ENCODE results near the gene ASAP3. TPM values are rescaled to one million over a fixed set of nuclear protein-coding genes. Genes with fewer than 3 reads are reported as not detected.

The ASAP3 gene
- total RNA-seq, 3 donors from 2014 or later, result 0.49 to 0.90 (median 0.66) TPM

DNA sequence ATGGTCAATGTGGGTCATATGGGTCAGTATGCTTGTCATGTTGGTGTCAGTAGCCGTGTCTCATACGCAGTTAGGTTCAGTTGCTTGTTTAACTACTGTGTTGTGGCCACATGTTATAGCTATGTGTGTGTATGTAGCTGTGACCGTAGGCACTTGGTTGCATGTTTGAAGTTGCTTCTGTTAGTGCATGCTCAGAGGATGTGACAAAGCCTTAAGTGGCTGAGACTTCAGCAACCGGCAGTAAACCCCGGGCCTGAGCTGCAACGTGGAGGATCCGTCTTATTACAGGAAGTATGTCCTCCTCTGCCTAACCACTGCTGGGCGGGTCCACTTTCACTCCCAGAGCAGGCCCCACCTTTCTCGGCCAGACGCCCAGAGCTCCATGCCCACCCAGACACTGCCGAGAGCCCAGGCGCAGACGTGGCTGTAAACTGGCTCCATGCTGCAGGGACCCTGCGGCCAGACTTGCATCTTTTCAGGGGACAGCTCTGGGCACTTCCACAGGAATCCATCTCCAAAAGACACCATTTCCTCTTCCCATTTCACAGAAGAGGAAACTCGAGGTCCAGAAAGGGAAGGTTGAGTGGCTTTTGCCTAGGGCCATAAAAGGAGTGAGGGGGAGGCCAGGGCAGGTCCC, 61.6 kb downstream of the ASAP3 start:
- H3K27me3 Mint-ChIP-seq (ENCODE audit: low read depth), result peaks cover 6% of the 10 kb centered on the region
- peak; percentile 42 to 55 for ATAC-seq
- H3K4me1 Mint-ChIP-seq (ENCODE audit: low read depth), result peaks cover 23% of the 10 kb centered on the region
- peak overlapping the region; percentile 37 for H3K4me3 Mint-ChIP-seq
- peak; percentile 21 for DNase-seq
- H3K36me3 Mint-ChIP-seq (ENCODE audit: insufficient read depth), result no peaks in the 10 kb centered on the region
- H3K9me3 Mint-ChIP-seq, result no peaks in the 10 kb centered on the region

DNA sequence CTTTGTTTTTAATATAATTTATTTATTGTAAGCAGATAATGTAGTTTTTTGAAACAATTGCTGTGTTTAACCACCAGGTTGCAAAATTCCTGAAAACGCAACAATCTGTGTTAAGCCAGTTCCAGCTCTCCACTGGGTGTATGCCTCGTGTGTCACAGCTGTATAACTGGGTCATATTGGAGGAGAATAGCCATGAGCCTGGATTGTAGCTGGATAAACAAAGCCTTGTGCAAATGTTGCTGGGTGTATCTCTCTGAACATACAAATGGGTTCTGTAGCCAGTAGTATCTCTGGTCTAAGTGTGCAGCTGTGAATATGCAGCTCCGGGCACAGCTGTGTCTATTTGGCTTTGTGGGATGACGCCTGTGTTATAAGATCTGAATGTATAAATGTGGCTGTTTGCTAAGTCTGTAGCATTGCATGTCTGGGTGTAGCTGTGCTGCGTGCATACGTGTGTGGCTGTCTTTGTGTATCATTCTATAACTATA, 62.2 kb downstream of the ASAP3 start:
- Mint-ChIP-seq H3K27me3 (ENCODE audit: low read depth) (peaks cover 6% of the 10 kb centered on the region), H3K4me3 (no peak overlapping the region), H3K9me3 (no peaks in the 10 kb centered on the region), H3K4me1 (ENCODE audit: low read depth) (peaks cover 23% of the 10 kb centered on the region), H3K36me3 (ENCODE audit: insufficient read depth) (no peaks in the 10 kb centered on the region)
- no peak for DNase-seq
- no peak for ATAC-seq

- Mint-ChIP-seq H3K9me3 (no peaks in the 10 kb centered on the region), H3K4me3 (no peak overlapping the region), H3K27me3 (ENCODE audit: low read depth) (peaks cover 6% of the 10 kb centered on the region), H3K36me3 (ENCODE audit: insufficient read depth) (no peaks in the 10 kb centered on the region), H3K4me1 (ENCODE audit: low read depth) (peaks cover 23% of the 10 kb centered on the region)
- ATAC-seq, result no peak
- DNase-seq, result no peak
Measured at GRCh38 chr1:23421343-23421742, 62.6 kb downstream of the ASAP3 start.

DNA sequence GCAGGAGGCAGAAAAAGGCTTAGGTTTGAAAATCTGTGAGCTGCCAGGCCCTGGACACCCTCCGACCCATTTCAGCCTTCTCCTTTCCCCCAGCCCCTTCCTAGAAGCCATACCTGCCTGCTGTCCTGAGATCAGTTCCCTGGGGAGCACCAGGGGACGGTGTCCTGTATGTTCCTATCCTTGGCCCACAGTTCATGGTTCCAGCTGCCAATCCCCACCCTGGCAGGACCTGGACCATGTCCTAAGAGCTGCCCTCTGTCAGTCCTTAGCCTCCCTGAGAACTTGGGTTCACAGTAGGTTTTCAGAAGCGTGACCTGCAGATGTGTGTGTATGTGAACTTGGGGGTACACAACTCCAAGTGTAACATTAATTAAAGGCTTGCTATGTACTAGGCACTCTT, 63.2 kb downstream of the ASAP3 start:
- H3K4me3 Mint-ChIP-seq, result no peak overlapping the region
- DNase-seq (no peak), ATAC-seq (no peak)
- no peaks in the 10 kb centered on the region for H3K36me3 Mint-ChIP-seq (ENCODE audit: insufficient read depth)
- peaks cover under 1% of the 10 kb centered on the region for H3K27me3 Mint-ChIP-seq (ENCODE audit: low read depth)
- H3K9me3 Mint-ChIP-seq, result no peaks in the 10 kb centered on the region
- H3K4me1 Mint-ChIP-seq (ENCODE audit: low read depth), result peaks cover 23% of the 10 kb centered on the region

- H3K4me1 Mint-ChIP-seq (ENCODE audit: low read depth), result peaks cover 23% of the 10 kb centered on the region
- no peak for ATAC-seq
Measured at GRCh38 chr1:23419180-23419579, 64.8 kb downstream of the ASAP3 start.

GRCh38 chr1:23417570-23417969, 66.4 kb downstream of the ASAP3 start:
- no peaks in the 10 kb centered on the region for H3K36me3 Mint-ChIP-seq (ENCODE audit: insufficient read depth)
- H3K27me3 Mint-ChIP-seq (ENCODE audit: low read depth), result no peaks in the 10 kb centered on the region
- no peaks in the 10 kb centered on the region for H3K9me3 Mint-ChIP-seq
- peaks cover 11% of the 10 kb centered on the region for H3K4me1 Mint-ChIP-seq (ENCODE audit: low read depth)
- DNase-seq (no peak), ATAC-seq (no peak)
- H3K4me3 Mint-ChIP-seq, result no peak overlapping the region

More at GRCh38 chr1:23419180-23419579, 64.8 kb downstream of the ASAP3 start:
- DNase-seq, result no peak
- no peak overlapping the region for H3K4me3 Mint-ChIP-seq
- H3K9me3 Mint-ChIP-seq, result no peaks in the 10 kb centered on the region
- no peaks in the 10 kb centered on the region for H3K27me3 Mint-ChIP-seq (ENCODE audit: low read depth)
- no peaks in the 10 kb centered on the region for H3K36me3 Mint-ChIP-seq (ENCODE audit: insufficient read depth)

- H3K4me3 Mint-ChIP-seq, result no peak overlapping the region
- H3K36me3 Mint-ChIP-seq (ENCODE audit: insufficient read depth), result no peaks in the 10 kb centered on the region
- ATAC-seq, result no peak
- H3K4me1 Mint-ChIP-seq (ENCODE audit: low read depth), result peaks cover 5% of the 10 kb centered on the region
- no peak for DNase-seq
- no peaks in the 10 kb centered on the region for H3K9me3 Mint-ChIP-seq
- no peaks in the 10 kb centered on the region for H3K27me3 Mint-ChIP-seq (ENCODE audit: low read depth)
Measured at GRCh38 chr1:23416964-23417363, 67.0 kb downstream of the ASAP3 start.

DNA sequence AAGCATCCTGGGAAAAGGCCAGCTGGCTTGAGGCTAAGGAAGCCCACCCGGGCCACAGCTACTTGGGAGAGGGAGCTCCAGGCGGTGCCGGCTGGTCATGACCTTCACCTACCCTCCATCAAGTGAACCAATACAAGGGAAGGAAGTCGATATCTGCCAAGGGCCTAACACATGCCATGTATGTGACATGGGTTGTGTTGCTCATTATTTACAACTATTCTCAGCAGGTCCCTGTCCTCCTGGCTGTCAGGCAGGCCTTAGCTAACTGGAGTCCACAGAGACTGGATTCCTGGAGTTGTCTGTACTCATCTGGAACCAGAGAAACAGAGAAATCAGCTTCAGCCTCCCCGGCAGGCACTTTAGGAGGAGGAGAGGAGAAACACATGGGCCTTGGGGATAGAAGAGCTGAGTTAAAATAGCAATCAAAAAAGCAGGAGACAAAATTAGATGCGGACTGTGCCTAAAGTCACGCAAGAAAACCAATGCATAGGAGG, 75.1 kb downstream of the ASAP3 start:
- no peak for DNase-seq
- ATAC-seq, result no peak

DNA sequence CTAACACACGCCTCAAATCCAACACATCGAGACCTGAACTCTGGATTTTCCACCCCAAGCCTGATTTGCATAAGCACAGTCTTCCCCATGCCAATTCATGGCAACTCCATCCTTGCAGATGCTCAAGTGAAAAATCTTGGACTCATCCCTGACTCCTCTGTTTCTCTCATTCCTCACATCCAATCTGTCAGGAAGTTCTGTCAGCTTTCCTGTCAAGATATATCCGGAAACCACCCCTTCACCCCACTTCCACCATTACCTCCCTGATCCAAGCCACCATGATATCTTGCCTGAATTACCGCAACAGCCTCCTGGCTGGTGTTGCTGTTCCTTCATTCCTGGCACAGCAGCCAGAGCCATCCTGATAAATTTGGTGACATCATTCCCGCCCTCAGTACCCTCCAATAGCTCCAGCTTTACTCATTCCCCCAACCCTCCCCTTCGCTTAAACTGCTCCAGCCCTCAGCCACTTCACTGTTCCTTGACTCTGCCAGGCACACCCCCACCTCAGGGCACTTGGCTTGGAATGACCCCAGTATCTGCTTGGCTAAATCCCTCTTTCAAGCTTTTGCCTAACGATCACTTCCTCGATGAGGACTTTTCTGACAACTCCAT, 76.9 kb downstream of the ASAP3 start:
- no peak for ATAC-seq
- Mint-ChIP-seq H3K36me3 (ENCODE audit: insufficient read depth) (no peaks in the 10 kb centered on the region), H3K27me3 (ENCODE audit: low read depth) (no peaks in the 10 kb centered on the region), H3K9me3 (no peaks in the 10 kb centered on the region), H3K4me1 (ENCODE audit: low read depth) (peaks cover 9% of the 10 kb centered on the region), H3K4me3 (no peak overlapping the region)
- no peak for DNase-seq

More for the DNA sequence above, 75.1 kb downstream of the ASAP3 start:
- no peaks in the 10 kb centered on the region for H3K9me3 Mint-ChIP-seq
- no peaks in the 10 kb centered on the region for H3K36me3 Mint-ChIP-seq (ENCODE audit: insufficient read depth)
- no peak overlapping the region for H3K4me3 Mint-ChIP-seq
- no peaks in the 10 kb centered on the region for H3K27me3 Mint-ChIP-seq (ENCODE audit: low read depth)
- H3K4me1 Mint-ChIP-seq (ENCODE audit: low read depth), result peaks cover 7% of the 10 kb centered on the region

- no peak overlapping the region for H3K4me3 Mint-ChIP-seq
- no peaks in the 10 kb centered on the region for H3K27me3 Mint-ChIP-seq (ENCODE audit: low read depth)
- H3K36me3 Mint-ChIP-seq (ENCODE audit: insufficient read depth), result no peaks in the 10 kb centered on the region
- ATAC-seq (no peak), DNase-seq (no peak)
- no peaks in the 10 kb centered on the region for H3K9me3 Mint-ChIP-seq
- H3K4me1 Mint-ChIP-seq (ENCODE audit: low read depth), result peaks cover 9% of the 10 kb centered on the region
Measured at GRCh38 chr1:23405946-23406345, 78.0 kb downstream of the ASAP3 start.

DNA sequence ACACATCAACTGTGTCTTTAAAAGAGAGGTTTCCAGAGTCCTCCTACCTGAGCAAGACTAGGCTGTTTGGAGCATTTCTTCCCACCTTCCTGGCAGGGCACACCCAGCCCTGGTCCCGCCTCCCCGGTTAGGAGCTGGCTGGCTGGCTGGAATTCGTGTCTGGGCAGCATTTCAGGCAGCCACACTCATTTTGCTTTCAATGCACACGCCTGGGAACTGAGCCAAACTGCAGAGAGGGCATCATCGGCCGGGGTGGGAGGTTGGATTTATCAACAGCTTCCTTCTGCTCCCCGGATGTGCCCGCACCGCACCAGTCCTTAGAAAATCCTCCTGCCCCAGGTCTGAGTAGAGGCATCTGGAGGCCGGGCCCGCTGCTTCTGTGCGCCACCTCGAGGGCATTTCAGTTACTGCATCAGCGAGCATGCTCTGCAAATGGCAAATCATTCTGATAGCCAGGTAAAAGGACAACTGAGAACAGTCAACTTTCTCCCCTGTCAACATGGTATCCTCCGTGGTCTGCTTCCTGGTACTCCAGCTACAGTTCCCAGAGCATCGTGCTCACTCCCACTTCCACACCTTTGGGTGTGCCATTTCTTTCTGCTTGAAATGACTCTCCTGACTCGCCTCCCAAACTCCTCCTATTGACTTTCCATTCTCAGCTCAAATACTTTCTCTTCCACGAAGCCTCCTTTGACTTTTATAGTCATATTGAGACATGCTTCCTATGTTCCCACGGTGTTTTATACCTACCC, 80.1 kb downstream of the ASAP3 start:
- Mint-ChIP-seq H3K4me3 (no peak overlapping the region), H3K4me1 (ENCODE audit: low read depth) (peaks cover 9% of the 10 kb centered on the region), H3K9me3 (no peaks in the 10 kb centered on the region), H3K27me3 (ENCODE audit: low read depth) (no peaks in the 10 kb centered on the region), H3K36me3 (ENCODE audit: insufficient read depth) (no peaks in the 10 kb centered on the region)
- peak; percentile 94 for ATAC-seq
- peak; percentile 81 for DNase-seq

- DNase-seq, result no peak
- Mint-ChIP-seq H3K9me3 (no peaks in the 10 kb centered on the region), H3K27me3 (ENCODE audit: low read depth) (no peaks in the 10 kb centered on the region), H3K36me3 (ENCODE audit: insufficient read depth) (no peaks in the 10 kb centered on the region), H3K4me3 (no peak overlapping the region), H3K4me1 (ENCODE audit: low read depth) (peaks cover 9% of the 10 kb centered on the region)
- no peak for ATAC-seq
Measured at GRCh38 chr1:23403355-23403734, 80.6 kb downstream of the ASAP3 start.

- H3K36me3 Mint-ChIP-seq (ENCODE audit: insufficient read depth), result no peaks in the 10 kb centered on the region
- DNase-seq (no peak), ATAC-seq (no peak)
- H3K4me1 Mint-ChIP-seq (ENCODE audit: low read depth), result peaks cover 9% of the 10 kb centered on the region
- H3K27me3 Mint-ChIP-seq (ENCODE audit: low read depth), result no peaks in the 10 kb centered on the region
- no peaks in the 10 kb centered on the region for H3K9me3 Mint-ChIP-seq
- no peak overlapping the region for H3K4me3 Mint-ChIP-seq
Measured at GRCh38 chr1:23403038-23403336, 81.0 kb downstream of the ASAP3 start.

- Mint-ChIP-seq H3K27me3 (ENCODE audit: low read depth) (no peaks in the 10 kb centered on the region), H3K36me3 (ENCODE audit: insufficient read depth) (no peaks in the 10 kb centered on the region), H3K9me3 (no peaks in the 10 kb centered on the region), H3K4me3 (no peak overlapping the region), H3K4me1 (ENCODE audit: low read depth) (peaks cover 9% of the 10 kb centered on the region)
- ATAC-seq, result no peak
- no peak for DNase-seq
Measured at GRCh38 chr1:23402286-23403037, 81.5 kb downstream of the ASAP3 start.
